ENCODE results near the gene PCDHB7. TPM values are rescaled to one million over a fixed set of nuclear protein-coding genes. Genes with fewer than 3 reads are reported as not detected.
A peak's percentile ranks its signal among the peaks of the same experiment; 100 is the strongest.
"Not testable (repeated sequence)": the region's sequence is repeated elsewhere in the genome, so short reads cannot be mapped to it uniquely, and the experiment has no call there.

Gene PCDHB7
- total RNA-seq, 1 donor from 2014 or later: 0.21 TPM

GRCh38 chr5:141182248-141182647 is 9.8 kb downstream of the PCDHB7 start, which contains the start of gene PCDHB16:
TSS of gene PCDHB16 (plus strand) at chr5:141182387. CDS start at chr5:141182560, 173 bp downstream.
- H3K4me1 ChIP-seq: no peaks in the 10 kb centered on the region
- Mint-ChIP-seq H3K27ac (peak within 1 kb of the TSS; percentile 94), H3K4me1 (no peaks in the 10 kb centered on the region), H3K9me3 (peaks cover 37% of the 10 kb centered on the region), H3K4me3 (peak within 1 kb of the TSS; percentile 78), H3K27me3 (ENCODE audit: insufficient read depth, low read depth) (peaks cover 6% of the 10 kb centered on the region), H3K36me3 (peaks cover 14% of the 10 kb centered on the region)
- H3K9ac ChIP-seq: no peak within 1 kb of the TSS
- no peaks in the 10 kb centered on the region for H3F3A ChIP-seq (ENCODE audit: low read depth)
- H3K9me3 ChIP-seq (ENCODE audit: low read depth): no peaks in the 10 kb centered on the region
- TF ChIP-seq CTCF (IDR thresholded peaks at IDR 0.05) (peak; percentile 72), EZH2phosphoT487 (IDR thresholded peaks at IDR 0.05) (no peak), EZH2 (IDR thresholded peaks at IDR 0.05) (no peak)
- peak; percentile 79 for DNase-seq (ENCODE audit: low spot score)
- no peaks in the 10 kb centered on the region for H4K20me1 ChIP-seq (ENCODE audit: low read depth)
- H3K4me2 ChIP-seq: peak within 1 kb of the TSS; percentile 55
- H3K27me3 ChIP-seq: no peaks in the 10 kb centered on the region
- H2AFZ ChIP-seq (replicated peaks): peak within 1 kb of the TSS; percentile 96
- no peaks in the 10 kb centered on the region for H3K36me3 ChIP-seq
- H3K4me3 ChIP-seq: peak within 1 kb of the TSS; percentile 44
- H3K79me2 ChIP-seq (ENCODE audit: low read depth): no peaks in the 10 kb centered on the region
- H3K27ac ChIP-seq: no peak within 1 kb of the TSS

GRCh38 chr5:141184117-141184855 is 11.8 kb downstream of the PCDHB7 start:
- H3K4me1 ChIP-seq; H3K4me1 Mint-ChIP-seq; H3F3A ChIP-seq (ENCODE audit: low read depth); DNase-seq (ENCODE audit: low spot score); H2AFZ ChIP-seq (replicated peaks); H3K4me3 Mint-ChIP-seq; H3K4me3 ChIP-seq; H3K79me2 ChIP-seq (ENCODE audit: low read depth); H3K27me3 ChIP-seq; H3K27ac ChIP-seq; H4K20me1 ChIP-seq (ENCODE audit: low read depth); H3K27ac Mint-ChIP-seq; H3K36me3 ChIP-seq; H3K9ac ChIP-seq; H3K27me3 Mint-ChIP-seq (ENCODE audit: insufficient read depth, low read depth); H3K4me2 ChIP-seq; H3K9me3 ChIP-seq (ENCODE audit: low read depth): not testable (repeated sequence)
- Mint-ChIP-seq H3K36me3 (peaks cover 18% of the 10 kb centered on the region), H3K9me3 (peaks cover 44% of the 10 kb centered on the region)

- Histone ChIP-seq H4K20me1 (ENCODE audit: low read depth) (no peaks in the 10 kb centered on the region), H3K79me2 (ENCODE audit: low read depth) (no peaks in the 10 kb centered on the region), H2AFZ (replicated peaks) (peak within 1 kb of the TSS; percentile 32), H3K4me3 (no peak within 1 kb of the TSS), H3K9ac (no peak within 1 kb of the TSS), H3K27ac (no peak within 1 kb of the TSS), H3F3A (ENCODE audit: low read depth) (peaks cover 2% of the 10 kb centered on the region), H3K4me1 (no peaks in the 10 kb centered on the region), H3K4me2 (no peak within 1 kb of the TSS), H3K36me3 (peaks cover 3% of the 10 kb centered on the region), H3K27me3 (no peaks in the 10 kb centered on the region), H3K9me3 (ENCODE audit: low read depth) (no peaks in the 10 kb centered on the region)
- Mint-ChIP-seq H3K4me3 (no peak within 1 kb of the TSS), H3K9me3 (peaks cover 55% of the 10 kb centered on the region), H3K36me3 (peaks cover 18% of the 10 kb centered on the region), H3K4me1 (no peaks in the 10 kb centered on the region), H3K27me3 (ENCODE audit: insufficient read depth, low read depth) (peaks cover 6% of the 10 kb centered on the region), H3K27ac (peak within 1 kb of the TSS; percentile 0)
- DNase-seq (ENCODE audit: low spot score): peak; percentile 65
- peak; percentile 74 for TF ChIP-seq CTCF (IDR thresholded peaks at IDR 0.05)
- no peak for TF ChIP-seq EZH2phosphoT487 (IDR thresholded peaks at IDR 0.05)
Observed at GRCh38 chr5:141186897-141187512, 14.6 kb downstream of the PCDHB7 start, which contains the start of gene PCDHB9. TSS of gene PCDHB9 (plus strand) at chr5:141187161. CDS start at chr5:141187319, 158 bp downstream.

GRCh38 chr5:141188682-141189081 is 16.2 kb downstream of the PCDHB7 start:
- H3K9me3 ChIP-seq (ENCODE audit: low read depth); H3K4me1 ChIP-seq; H3K4me2 ChIP-seq; DNase-seq (ENCODE audit: low spot score); H3K4me3 Mint-ChIP-seq; H3K9ac ChIP-seq; H3F3A ChIP-seq (ENCODE audit: low read depth); H3K4me1 Mint-ChIP-seq; H3K4me3 ChIP-seq; H3K36me3 ChIP-seq; H3K27ac ChIP-seq; H3K79me2 ChIP-seq (ENCODE audit: low read depth); H3K27me3 ChIP-seq; H4K20me1 ChIP-seq (ENCODE audit: low read depth); H3K27me3 Mint-ChIP-seq (ENCODE audit: insufficient read depth, low read depth); H2AFZ ChIP-seq (replicated peaks); H3K27ac Mint-ChIP-seq: not testable (repeated sequence)
- Mint-ChIP-seq H3K9me3 (peaks cover 55% of the 10 kb centered on the region), H3K36me3 (peaks cover 18% of the 10 kb centered on the region)

GRCh38 chr5:141189131-141189530 is 16.7 kb downstream of the PCDHB7 start:
- not testable (repeated sequence) for H3K27ac ChIP-seq; H4K20me1 ChIP-seq (ENCODE audit: low read depth); H3F3A ChIP-seq (ENCODE audit: low read depth); H3K4me1 Mint-ChIP-seq; H3K27me3 ChIP-seq; H3K4me3 Mint-ChIP-seq; H3K4me1 ChIP-seq; DNase-seq (ENCODE audit: low spot score); H3K79me2 ChIP-seq (ENCODE audit: low read depth); H2AFZ ChIP-seq (replicated peaks); H3K36me3 ChIP-seq; H3K4me2 ChIP-seq; H3K4me3 ChIP-seq; H3K9me3 ChIP-seq (ENCODE audit: low read depth); H3K9ac ChIP-seq; H3K27ac Mint-ChIP-seq; H3K27me3 Mint-ChIP-seq (ENCODE audit: insufficient read depth, low read depth)
- peaks cover 17% of the 10 kb centered on the region for H3K36me3 Mint-ChIP-seq
- H3K9me3 Mint-ChIP-seq: peaks cover 54% of the 10 kb centered on the region
